Keratinocyte (primary cell): Measurements from ENCODE around the gene REXO1.
A peak's percentile ranks its signal among the peaks of the same experiment; 100 is the strongest.

ENCODE experiments used
- EZH2 ChIP-seq: IDR thresholded peaks from one replicate; pipeline ENCODE4 v1.6.1; 2012; ENCODE audit warnings: inconsistent platforms, mild to moderate bottlenecking, low read length, moderate library complexity
- TF ChIP-seq, protein P1 (sequence below), 3 experiments: IDR thresholded peaks in 1 of 3; conservative IDR thresholded peaks in 1 of 3; optimal IDR thresholded peaks in 1 of 3; 2 replicates in 2 of 3; 3 replicates in 1 of 3; pipeline versions ENCODE3 to v1.5.1; 2011; ENCODE audit warnings: low read length in 3 of 3, mild to moderate bottlenecking in 3 of 3, moderate library complexity in 2 of 3, control low read depth in 1 of 3, inconsistent platforms in 1 of 3; ENCODE audit not compliant: insufficient read depth in 2 of 3; ENCODE audit errors: extremely low read depth in 1 of 3

DNA sequence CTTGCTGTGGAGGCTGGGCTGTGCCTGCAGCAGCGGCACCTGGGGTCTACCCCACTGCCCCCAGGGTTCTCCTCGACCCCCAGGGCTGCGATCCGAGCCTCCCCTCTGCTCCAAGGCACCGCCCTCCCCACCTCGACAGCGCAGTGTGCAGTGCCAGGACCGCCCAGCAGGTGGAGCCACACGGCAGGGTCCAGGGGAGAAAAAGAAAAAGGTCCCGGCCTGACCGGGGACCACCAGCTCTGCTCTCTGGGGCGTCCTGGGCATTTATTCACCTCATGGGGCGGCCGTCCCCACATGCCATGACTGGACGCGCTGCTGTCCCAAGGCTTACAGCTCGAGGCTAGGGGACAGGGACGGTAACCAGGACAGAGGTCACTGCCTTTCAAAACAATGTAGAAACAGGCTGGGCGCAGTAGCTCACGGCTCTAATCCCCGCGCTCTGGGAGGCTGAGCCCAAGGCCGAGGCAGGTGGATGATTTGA is 10.6 kb downstream of the REXO1 start:
- TF ChIP-seq, protein P1, sequence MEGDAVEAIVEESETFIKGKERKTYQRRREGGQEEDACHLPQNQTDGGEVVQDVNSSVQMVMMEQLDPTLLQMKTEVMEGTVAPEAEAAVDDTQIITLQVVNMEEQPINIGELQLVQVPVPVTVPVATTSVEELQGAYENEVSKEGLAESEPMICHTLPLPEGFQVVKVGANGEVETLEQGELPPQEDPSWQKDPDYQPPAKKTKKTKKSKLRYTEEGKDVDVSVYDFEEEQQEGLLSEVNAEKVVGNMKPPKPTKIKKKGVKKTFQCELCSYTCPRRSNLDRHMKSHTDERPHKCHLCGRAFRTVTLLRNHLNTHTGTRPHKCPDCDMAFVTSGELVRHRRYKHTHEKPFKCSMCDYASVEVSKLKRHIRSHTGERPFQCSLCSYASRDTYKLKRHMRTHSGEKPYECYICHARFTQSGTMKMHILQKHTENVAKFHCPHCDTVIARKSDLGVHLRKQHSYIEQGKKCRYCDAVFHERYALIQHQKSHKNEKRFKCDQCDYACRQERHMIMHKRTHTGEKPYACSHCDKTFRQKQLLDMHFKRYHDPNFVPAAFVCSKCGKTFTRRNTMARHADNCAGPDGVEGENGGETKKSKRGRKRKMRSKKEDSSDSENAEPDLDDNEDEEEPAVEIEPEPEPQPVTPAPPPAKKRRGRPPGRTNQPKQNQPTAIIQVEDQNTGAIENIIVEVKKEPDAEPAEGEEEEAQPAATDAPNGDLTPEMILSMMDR (optimal IDR thresholded peaks at IDR 0.05 in 1 of 3, IDR thresholded peaks at IDR 0.05 in 1 of 3, conservative IDR thresholded peaks at IDR 0.05 in 1 of 3; ENCODE audit: extremely low read depth in 1 of 3, insufficient read depth in 2 of 3, low read length in 3 of 3): peak; percentile 84 to 97 (median 88)
- no peak for TF ChIP-seq EZH2
